GM19025 (cell line): Measurements from ENCODE around the gene PSMD1.

ENCODE experiments used
- ATAC-seq: cut with Tn5 transposase; IDR thresholded peaks from one replicate; pipeline ENCODE4 v1.9.1; 2021; ENCODE audit warnings: mild to moderate bottlenecking, low read depth, moderate library complexity; ENCODE audit not compliant: unreplicated experiment

Gene PSMD1

GRCh38 chr2:231104115-231104713 lies 47.5 kb downstream of the PSMD1 start:
- no peak for ATAC-seq

DNA sequence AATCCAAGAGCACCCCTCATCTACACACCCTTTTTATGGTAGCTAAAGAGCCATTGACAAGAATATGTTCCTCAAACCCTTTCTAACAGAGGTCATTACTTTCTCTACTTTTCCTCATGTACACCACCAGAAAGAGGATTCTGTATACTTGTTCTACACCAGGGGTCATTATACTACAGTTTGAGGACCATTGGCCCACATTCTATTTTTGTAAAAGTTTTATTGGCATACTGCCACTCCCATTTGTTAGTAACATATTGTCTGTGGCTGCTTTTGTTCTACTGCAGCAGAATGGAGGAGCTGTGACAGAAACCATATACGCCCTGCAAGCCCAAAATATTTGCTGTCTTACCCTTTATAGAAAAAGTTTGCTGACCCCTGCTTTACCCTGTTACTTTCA lies 53.9 kb downstream of the PSMD1 start:
- no peak for ATAC-seq

DNA sequence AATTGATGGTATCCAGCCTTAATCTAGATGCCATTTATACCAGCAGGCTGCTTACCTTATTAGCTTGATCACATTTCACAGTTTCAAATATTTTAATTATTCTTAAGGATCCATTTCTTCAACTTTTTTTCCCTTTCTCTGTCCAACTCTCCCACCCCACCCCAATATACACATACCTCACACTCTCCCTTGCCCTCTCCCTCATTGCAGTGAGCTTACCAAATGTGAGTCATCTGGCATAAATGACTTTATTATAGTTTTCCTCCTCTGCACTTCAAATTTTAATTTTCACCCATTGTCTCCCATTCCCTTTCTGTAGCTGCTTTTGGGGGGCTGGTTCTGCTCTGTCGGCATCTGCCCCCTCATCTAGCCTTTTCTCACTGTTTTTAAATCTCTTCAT lies 55.3 kb downstream of the PSMD1 start:
- no peak for ATAC-seq

DNA sequence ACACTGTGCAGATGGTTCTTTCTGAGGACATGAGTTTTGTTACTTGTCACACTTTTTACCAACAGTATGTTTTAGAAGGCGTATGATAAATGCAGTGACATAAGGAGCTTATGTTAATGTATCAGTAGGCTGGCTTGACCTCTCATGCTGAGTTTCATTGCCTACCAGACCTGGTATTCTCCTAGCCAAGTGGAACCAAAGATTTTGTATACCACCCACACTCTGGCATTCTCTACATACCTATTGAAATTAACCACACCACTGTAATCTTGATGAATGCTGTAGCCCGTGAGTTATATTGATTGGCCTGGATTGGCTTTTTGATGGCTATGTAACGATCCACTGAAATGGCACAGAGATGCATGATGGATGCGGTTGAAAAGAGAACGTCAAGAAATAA lies 56.8 kb downstream of the PSMD1 start:
- no peak for ATAC-seq

DNA sequence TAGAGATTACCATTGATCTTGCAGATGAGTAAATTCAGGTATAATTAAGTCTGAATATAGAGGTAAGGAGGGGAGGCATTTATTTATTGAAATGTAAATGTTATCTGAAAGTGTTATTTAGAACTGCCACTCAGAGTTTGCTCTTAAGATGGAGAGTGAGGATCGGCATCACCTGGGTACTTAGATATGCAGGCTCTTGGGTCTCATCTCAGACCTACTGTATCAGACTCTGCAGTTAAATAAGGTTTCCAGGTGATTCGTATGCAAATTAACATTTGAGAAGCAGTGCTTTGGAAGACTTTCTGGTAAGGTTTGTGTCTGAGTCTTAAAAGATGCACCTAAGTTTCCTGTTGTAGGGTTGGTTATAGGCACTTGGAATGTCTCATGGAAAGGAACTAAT lies 59.0 kb downstream of the PSMD1 start:
- ATAC-seq = no peak

DNA sequence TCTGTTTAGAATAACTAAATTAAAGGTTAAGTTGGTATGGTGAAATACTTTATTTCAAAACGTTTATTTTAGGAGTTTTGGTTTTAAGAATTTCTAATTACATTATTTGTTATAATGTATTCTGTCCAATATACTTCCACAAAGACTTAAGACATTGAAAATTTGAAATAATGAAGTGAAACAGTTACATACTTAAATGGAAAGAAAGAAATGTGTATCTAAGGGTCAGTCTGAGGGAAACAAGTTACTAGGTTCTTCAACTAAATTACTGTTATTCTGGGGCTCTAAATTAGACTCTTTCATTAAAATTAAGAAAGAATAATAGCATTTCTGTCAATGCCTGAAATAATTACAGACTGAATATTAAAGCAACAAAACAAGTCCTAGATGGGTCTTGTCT lies 60.5 kb downstream of the PSMD1 start:
- ATAC-seq = no peak

- ATAC-seq = no peak
These were observed 61.4 kb downstream of the PSMD1 start for GRCh38 chr2:231117922-231118613.

DNA sequence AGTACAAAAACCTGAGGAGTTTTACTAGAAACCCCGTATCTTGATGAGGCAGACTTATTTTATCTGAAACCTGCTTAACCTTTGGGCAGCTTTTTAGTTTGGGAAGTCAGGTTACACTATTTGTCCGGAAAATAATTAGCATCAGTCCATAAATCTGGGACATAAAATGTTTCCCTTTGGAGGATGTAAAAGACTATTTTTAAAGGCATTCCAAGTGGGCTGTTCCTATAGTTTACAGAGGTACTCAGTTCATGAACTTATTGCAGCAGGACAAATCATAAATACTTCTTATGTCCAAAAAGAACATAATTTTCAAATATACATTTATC lies 61.9 kb downstream of the PSMD1 start:
- ATAC-seq = no peak

GRCh38 chr2:231123362-231123898 lies 66.8 kb downstream of the PSMD1 start:
- ATAC-seq = no peak

DNA sequence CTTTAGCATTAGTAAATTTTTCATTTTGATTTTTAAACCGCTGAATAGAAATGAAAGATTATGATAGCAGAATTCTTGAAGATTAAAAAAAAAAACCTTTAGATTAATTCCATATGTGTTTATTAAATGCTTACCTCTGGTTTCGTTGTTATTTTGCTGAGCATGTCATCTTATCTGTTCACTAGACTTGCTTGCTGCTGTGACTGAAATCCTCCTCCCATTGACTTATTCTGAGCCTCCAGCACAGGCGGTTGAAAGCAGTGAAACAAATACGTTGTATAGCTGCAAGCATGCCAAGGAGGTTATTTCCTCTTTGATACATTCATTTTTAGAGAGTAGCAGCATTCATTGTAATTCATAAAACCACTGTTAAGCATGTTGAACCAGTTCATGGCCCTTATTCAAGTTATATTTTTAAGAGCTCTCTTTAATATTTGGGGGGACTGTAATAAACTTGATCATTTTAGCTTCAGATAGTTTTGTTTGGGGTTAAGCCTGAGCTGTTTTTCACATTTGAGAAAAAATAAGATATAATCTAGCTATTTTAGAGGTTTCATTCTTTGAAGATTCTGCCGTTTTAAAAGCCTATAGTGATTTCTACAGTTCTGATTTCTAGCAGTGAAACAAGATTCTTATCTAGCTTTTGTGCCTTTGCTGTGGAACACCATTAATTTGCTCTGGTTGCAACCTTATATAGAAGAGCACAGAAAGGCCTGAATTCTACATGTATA lies 68.3 kb downstream of the PSMD1 start, which contains the start of gene HTR2B:
Gene HTR2B (minus strand): TSS at position 205 of the 731 bp plus-strand sequence. CDS start 1,278 bp downstream, outside the sequence.
- no peak for ATAC-seq

- no peak for ATAC-seq
These were observed 69.5 kb downstream of the PSMD1 start for GRCh38 chr2:231126123-231126522.

DNA sequence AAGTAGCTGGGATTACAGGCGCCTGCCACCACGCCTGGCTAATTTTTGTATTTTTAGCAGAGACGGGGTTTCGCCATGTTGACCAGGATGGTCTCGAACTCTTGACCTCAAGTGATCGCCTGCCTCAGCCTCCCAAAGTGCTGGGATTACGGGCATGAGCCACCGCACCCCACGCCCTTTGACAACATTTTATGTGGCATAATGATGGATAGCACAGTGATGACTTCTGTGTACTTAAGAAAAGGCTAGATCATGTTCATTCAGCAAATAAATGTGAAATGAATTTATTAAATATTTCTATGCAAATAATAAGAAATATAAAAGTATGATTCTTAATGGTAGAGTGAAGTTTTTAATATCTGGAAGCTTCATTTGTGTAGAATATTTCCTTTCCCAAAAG lies 70.8 kb downstream of the PSMD1 start:
- no peak for ATAC-seq

GRCh38 chr2:231127936-231128335 lies 71.3 kb downstream of the PSMD1 start:
- ATAC-seq = no peak

DNA sequence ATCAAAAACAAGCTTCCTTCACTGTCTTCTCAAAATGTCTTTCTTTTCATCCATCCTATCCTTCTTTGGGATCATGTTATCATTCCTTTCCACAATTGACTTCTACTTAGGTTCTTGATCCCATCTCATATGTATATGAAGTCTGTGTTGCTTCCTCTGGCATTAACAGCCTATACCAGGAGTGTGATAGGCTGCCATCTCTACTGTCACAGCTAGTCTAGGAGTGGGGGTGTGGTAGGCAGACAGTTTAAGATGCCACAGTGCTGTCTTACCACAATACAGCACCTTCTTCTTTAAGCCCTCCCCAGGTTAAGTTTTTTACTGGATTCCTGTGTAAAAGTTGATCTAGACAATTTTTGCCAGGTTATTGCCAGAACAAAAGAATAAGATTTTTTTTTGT lies 71.9 kb downstream of the PSMD1 start:
- no peak for ATAC-seq

- ATAC-seq = no peak
These were observed 72.5 kb downstream of the PSMD1 start for GRCh38 chr2:231129216-231129615.

DNA sequence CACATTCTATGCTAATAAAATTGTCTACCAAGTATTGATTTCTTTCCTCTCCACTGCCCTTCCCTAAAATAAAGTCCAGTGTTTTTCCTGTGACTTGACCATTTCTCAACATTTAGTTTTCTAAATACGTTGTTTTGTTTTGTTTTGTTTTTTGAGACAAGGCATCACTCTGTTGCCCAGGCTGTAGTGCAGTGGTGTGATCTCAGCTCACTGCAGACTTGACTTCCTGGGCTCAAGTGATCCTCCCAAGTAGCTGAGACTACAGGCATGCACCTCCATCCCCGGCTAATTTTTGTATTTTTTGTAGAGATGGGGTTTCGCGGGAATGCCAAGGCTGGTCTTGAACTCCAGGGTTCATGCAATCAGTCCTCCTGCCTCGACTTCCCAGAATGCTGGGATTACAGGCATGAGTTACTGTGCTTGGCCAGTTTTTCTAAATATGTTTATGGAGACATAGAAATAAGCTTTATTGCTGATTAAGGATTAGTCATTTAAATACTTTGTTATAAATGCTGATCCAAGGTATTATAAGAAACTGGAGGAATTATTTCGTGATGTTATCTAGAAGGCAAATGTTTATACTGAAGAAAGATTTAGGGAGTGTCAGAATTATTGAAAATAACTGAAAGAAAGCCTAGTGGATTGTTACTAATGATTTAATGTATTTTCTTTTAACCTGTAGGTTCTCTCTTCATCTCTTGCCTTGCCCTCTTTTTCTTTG lies 73.8 kb downstream of the PSMD1 start:
- no peak for ATAC-seq

- ATAC-seq = no peak
These were observed 75.5 kb downstream of the PSMD1 start for GRCh38 chr2:231132129-231132528.

DNA sequence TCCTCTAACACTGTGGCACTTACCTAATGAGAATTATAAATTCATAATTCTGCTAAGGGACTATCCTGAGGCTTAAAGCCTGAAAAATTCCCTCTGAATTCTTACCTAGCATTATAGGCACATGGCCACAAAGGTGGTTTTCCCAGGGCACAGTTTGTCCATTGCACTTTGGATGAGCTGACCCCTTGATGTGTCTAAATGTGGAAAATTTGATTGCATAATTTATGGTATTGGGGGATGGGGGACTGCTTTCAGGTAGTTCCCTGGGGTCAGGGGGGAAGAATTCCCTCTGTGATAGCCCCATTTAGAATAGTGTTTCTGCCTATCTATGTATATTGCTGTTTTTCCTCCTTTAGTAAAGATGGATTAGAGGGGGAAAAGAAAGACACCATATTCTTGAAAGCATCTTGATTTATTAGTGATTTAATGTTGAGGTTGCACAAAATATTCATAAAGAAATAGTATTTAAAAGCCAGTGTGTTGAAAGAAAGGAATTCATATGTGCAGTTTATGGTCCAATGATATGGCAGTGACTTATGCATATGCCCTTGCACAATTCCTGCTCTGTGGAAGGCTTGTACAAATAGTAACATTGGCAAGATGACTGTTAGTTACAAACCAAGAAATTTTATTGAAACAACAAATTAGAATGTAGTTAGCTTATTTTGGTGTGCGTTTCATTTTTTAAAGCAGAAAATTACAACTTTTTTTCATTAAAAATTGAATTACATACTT lies 76.9 kb downstream of the PSMD1 start:
- no peak for ATAC-seq

DNA sequence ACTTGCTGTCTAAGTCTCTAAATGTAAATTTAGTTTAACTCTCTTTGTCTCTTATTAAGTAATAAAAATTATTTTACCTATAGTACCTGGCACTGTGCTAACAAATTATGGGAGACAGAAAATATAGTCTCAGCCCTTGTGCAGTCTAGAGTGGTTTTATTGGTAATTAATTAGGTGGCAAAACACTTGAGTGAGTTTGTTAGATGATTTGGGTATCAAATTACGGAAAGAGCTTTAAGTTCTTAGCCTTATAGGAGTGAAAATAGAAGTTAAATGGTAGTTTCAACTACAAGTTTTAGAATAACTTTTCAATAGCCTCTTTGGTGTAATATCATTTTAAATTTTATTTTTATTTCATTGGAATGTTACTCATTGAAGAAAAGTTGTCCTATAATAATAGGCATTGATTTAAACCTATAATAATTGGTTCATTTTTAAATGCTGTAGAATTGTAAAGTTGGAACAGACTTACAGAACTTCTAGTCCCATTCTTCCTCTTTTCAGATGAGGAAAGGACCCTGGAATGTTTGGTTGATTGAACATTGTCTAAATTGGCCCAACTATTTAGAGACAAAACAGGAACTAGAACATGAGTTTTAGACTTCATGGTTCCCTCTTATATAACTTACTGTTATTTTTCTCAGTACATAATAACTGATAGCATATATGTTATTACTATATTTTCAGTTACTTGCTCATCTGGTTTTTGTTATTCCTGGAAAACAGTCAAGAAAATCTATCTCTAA lies 78.4 kb downstream of the PSMD1 start:
- ATAC-seq = no peak

- no peak for ATAC-seq
These were observed 82.0 kb downstream of the PSMD1 start for GRCh38 chr2:231138699-231139098.
